Measurements from ENCODE around the gene PIM3. TPM values are rescaled to one million over a fixed set of nuclear protein-coding genes. Genes with fewer than 3 reads are reported as not detected.
A peak's percentile ranks its signal among the peaks of the same experiment; 100 is the strongest.

Gene PIM3
- 36.0 TPM for total RNA-seq
- 57.6 TPM for polyA plus RNA-seq
- long read RNA-seq, donor 1, partial matches to known transcripts: 0 of 2 reads
- long read RNA-seq, donor 1, other reads (novel, unspliced or antisense): 0 of 2 reads
- long read RNA-seq, donor 2, transcript PIM3-201 (6 exons, 2,369 nt): major isoform, 46 of 46 reads
- long read RNA-seq, donor 2, partial matches to known transcripts: 0 of 46 reads
- long read RNA-seq, donor 2, other reads (novel, unspliced or antisense): 0 of 46 reads
- long read RNA-seq, donor 3, transcript PIM3-201 (6 exons, 2,369 nt): major isoform, 29 of 29 reads
- long read RNA-seq, donor 3, partial matches to known transcripts: 0 of 29 reads
- long read RNA-seq, donor 3, other reads (novel, unspliced or antisense): 0 of 29 reads
- long read RNA-seq, donor 4, transcript PIM3-201 (6 exons, 2,369 nt): major isoform, 8 of 9 reads
- long read RNA-seq, donor 4, partial matches to known transcripts: 0 of 9 reads
- long read RNA-seq, donor 4, other reads (novel, unspliced or antisense): 0 of 9 reads
- long read RNA-seq, donor 5, transcript PIM3-201 (6 exons, 2,369 nt): major isoform, 25 of 25 reads
- long read RNA-seq, donor 5, partial matches to known transcripts: 0 of 25 reads
- long read RNA-seq, donor 5, other reads (novel, unspliced or antisense): 0 of 25 reads
- long read RNA-seq, donor 6, transcript PIM3-201 (6 exons, 2,369 nt): major isoform, 27 of 27 reads
- long read RNA-seq, donor 6, partial matches to known transcripts: 0 of 27 reads
- long read RNA-seq, donor 6, other reads (novel, unspliced or antisense): 0 of 27 reads
- long read RNA-seq, donor 7, transcript PIM3-201 (6 exons, 2,369 nt): major isoform, 13 of 64 reads
- long read RNA-seq, donor 7, partial matches to known transcripts: 51 of 64 reads
- long read RNA-seq, donor 7, other reads (novel, unspliced or antisense): 0 of 64 reads
- long read RNA-seq, donor 8, transcript PIM3-201 (6 exons, 2,369 nt): major isoform, 9 of 10 reads
- long read RNA-seq, donor 8, partial matches to known transcripts: 0 of 10 reads
- long read RNA-seq, donor 8, other reads (novel, unspliced or antisense): 0 of 10 reads
- long read RNA-seq, donor 9, transcript PIM3-201 (6 exons, 2,369 nt): major isoform, 9 of 37 reads
- long read RNA-seq, donor 9, partial matches to known transcripts: 28 of 37 reads
- long read RNA-seq, donor 9, other reads (novel, unspliced or antisense): 0 of 37 reads
- long read RNA-seq, donor 10, transcript PIM3-201 (6 exons, 2,369 nt): major isoform, 16 of 16 reads
- long read RNA-seq, donor 10, partial matches to known transcripts: 0 of 16 reads
- long read RNA-seq, donor 10, other reads (novel, unspliced or antisense): 0 of 16 reads

- WGBS: under 1% methylated on average over 137 of the region's 137 CpGs
Observed at GRCh38 chr22:49960159-49961004, at the start of gene PIM3. Gene PIM3 (plus strand): TSS chr22:49960772. CDS start chr22:49960948, 176 bp downstream.

GRCh38 chr22:49911881-49912625 is 48.5 kb upstream of the PIM3 start:
- Histone ChIP-seq H3K4me3 (ENCODE audit: low read length in 2 of 2) (no peak overlapping the region), H3K36me3 (ENCODE audit: control insufficient read depth in 2 of 2, insufficient read depth in 2 of 2, low read length in 1 of 2) (peaks cover 36 to 62% of the 10 kb centered on the region in 2 donors), H3K9me3 (ENCODE audit: control insufficient read depth in 2 of 2, insufficient read depth in 1 of 2, low read length in 1 of 2) (no peaks in the 10 kb centered on the region), H3K27ac (ENCODE audit: low read depth in 1 of 2, low read length in 1 of 2) (no peak overlapping the region), H3K4me1 (ENCODE audit: control insufficient read depth in 2 of 2, insufficient read depth in 2 of 2, low read length in 2 of 2) (peaks cover 2 to 6% of the 10 kb centered on the region in 2 donors), H3K27me3 (ENCODE audit: control insufficient read depth in 2 of 2, insufficient read depth in 1 of 2, low read length in 1 of 2) (no peaks in the 10 kb centered on the region)
- 97% methylated on average over 30 of the region's 30 CpGs for WGBS
- DNase-seq (ENCODE audit: low read depth in 6 of 9, low spot score in 9 of 9): no peak

More at GRCh38 chr22:49960159-49961004, at the start of gene PIM3:
- peak; percentile 79 to 97 (median 92) for DNase-seq (ENCODE audit: low read depth in 6 of 9, low spot score in 9 of 9)
- Histone ChIP-seq H3K27ac (ENCODE audit: low read depth in 1 of 2, low read length in 1 of 2) (peak within 1 kb of the TSS; percentile 65 to 97), H3K36me3 (ENCODE audit: control insufficient read depth in 2 of 2, insufficient read depth in 2 of 2, low read length in 1 of 2) (peaks cover 24 to 25% of the 10 kb centered on the region in 2 donors), H3K9me3 (ENCODE audit: control insufficient read depth in 2 of 2, insufficient read depth in 1 of 2, low read length in 1 of 2) (no peaks in the 10 kb centered on the region), H3K4me3 (ENCODE audit: low read length in 2 of 2) (peak within 1 kb of the TSS; percentile 59 to 92), H3K4me1 (ENCODE audit: control insufficient read depth in 2 of 2, insufficient read depth in 2 of 2, low read length in 2 of 2) (peaks cover 19 to 34% of the 10 kb centered on the region in 2 donors), H3K27me3 (ENCODE audit: control insufficient read depth in 2 of 2, insufficient read depth in 1 of 2, low read length in 1 of 2) (no peaks in the 10 kb centered on the region)

- no peak overlapping the region for H3K27ac ChIP-seq (ENCODE audit: low read depth in 1 of 2, low read length in 1 of 2)
- H3K9me3 ChIP-seq (ENCODE audit: control insufficient read depth in 2 of 2, insufficient read depth in 1 of 2, low read length in 1 of 2): no peaks in the 10 kb centered on the region
- no peaks in the 10 kb centered on the region for H3K27me3 ChIP-seq (ENCODE audit: control insufficient read depth in 2 of 2, insufficient read depth in 1 of 2, low read length in 1 of 2)
- DNase-seq (ENCODE audit: low read depth in 6 of 9, low spot score in 9 of 9): no peak
- 97% methylated on average over 14 of the region's 14 CpGs for WGBS
- H3K4me1 ChIP-seq (ENCODE audit: control insufficient read depth in 2 of 2, insufficient read depth in 2 of 2, low read length in 2 of 2): peaks cover 11 to 12% of the 10 kb centered on the region in 2 donors
- H3K4me3 ChIP-seq (ENCODE audit: low read length in 2 of 2): no peak overlapping the region
- H3K36me3 ChIP-seq (ENCODE audit: control insufficient read depth in 2 of 2, insufficient read depth in 2 of 2, low read length in 1 of 2): peaks cover 26 to 53% of the 10 kb centered on the region in 2 donors
Observed at GRCh38 chr22:49913026-49913425, 47.5 kb upstream of the PIM3 start.

GRCh38 chr22:49913446-49913845 is 47.1 kb upstream of the PIM3 start:
- Histone ChIP-seq H3K27ac (ENCODE audit: low read depth in 1 of 2, low read length in 1 of 2) (no peak overlapping the region), H3K4me1 (ENCODE audit: control insufficient read depth in 2 of 2, insufficient read depth in 2 of 2, low read length in 2 of 2) (peaks cover 11 to 12% of the 10 kb centered on the region in 2 donors), H3K4me3 (ENCODE audit: low read length in 2 of 2) (no peak overlapping the region), H3K36me3 (ENCODE audit: control insufficient read depth in 2 of 2, insufficient read depth in 2 of 2, low read length in 1 of 2) (peaks cover 26 to 51% of the 10 kb centered on the region in 2 donors), H3K27me3 (ENCODE audit: control insufficient read depth in 2 of 2, insufficient read depth in 1 of 2, low read length in 1 of 2) (no peaks in the 10 kb centered on the region), H3K9me3 (ENCODE audit: control insufficient read depth in 2 of 2, insufficient read depth in 1 of 2, low read length in 1 of 2) (no peaks in the 10 kb centered on the region)
- DNase-seq (ENCODE audit: low read depth in 6 of 9, low spot score in 9 of 9): no peak
- 98% methylated on average over 14 of the region's 14 CpGs for WGBS

GRCh38 chr22:49914256-49914655 is 46.3 kb upstream of the PIM3 start:
- peaks cover 16 to 17% of the 10 kb centered on the region in 2 donors for H3K4me1 ChIP-seq (ENCODE audit: control insufficient read depth in 2 of 2, insufficient read depth in 2 of 2, low read length in 2 of 2)
- peaks cover 21 to 46% of the 10 kb centered on the region in 2 donors for H3K36me3 ChIP-seq (ENCODE audit: control insufficient read depth in 2 of 2, insufficient read depth in 2 of 2, low read length in 1 of 2)
- H3K27ac ChIP-seq (ENCODE audit: low read depth in 1 of 2, low read length in 1 of 2): no peak overlapping the region
- H3K4me3 ChIP-seq (ENCODE audit: low read length in 2 of 2): no peak overlapping the region
- DNase-seq (ENCODE audit: low read depth in 6 of 9, low spot score in 9 of 9): no peak
- H3K9me3 ChIP-seq (ENCODE audit: control insufficient read depth in 2 of 2, insufficient read depth in 1 of 2, low read length in 1 of 2): no peaks in the 10 kb centered on the region
- 97% methylated on average over 12 of the region's 12 CpGs for WGBS
- no peaks in the 10 kb centered on the region for H3K27me3 ChIP-seq (ENCODE audit: control insufficient read depth in 2 of 2, insufficient read depth in 1 of 2, low read length in 1 of 2)

GRCh38 chr22:49915610-49916009 is 45.0 kb upstream of the PIM3 start:
- Histone ChIP-seq H3K27me3 (ENCODE audit: control insufficient read depth in 2 of 2, insufficient read depth in 1 of 2, low read length in 1 of 2) (no peaks in the 10 kb centered on the region), H3K4me3 (ENCODE audit: low read length in 2 of 2) (no peak overlapping the region), H3K36me3 (ENCODE audit: control insufficient read depth in 2 of 2, insufficient read depth in 2 of 2, low read length in 1 of 2) (peaks cover 21 to 39% of the 10 kb centered on the region in 2 donors), H3K9me3 (ENCODE audit: control insufficient read depth in 2 of 2, insufficient read depth in 1 of 2, low read length in 1 of 2) (no peaks in the 10 kb centered on the region), H3K4me1 (ENCODE audit: control insufficient read depth in 2 of 2, insufficient read depth in 2 of 2, low read length in 2 of 2) (peaks cover 22 to 24% of the 10 kb centered on the region in 2 donors), H3K27ac (ENCODE audit: low read depth in 1 of 2, low read length in 1 of 2) (no peak overlapping the region)
- 98% methylated on average over 12 of the region's 12 CpGs for WGBS
- DNase-seq (ENCODE audit: low read depth in 6 of 9, low spot score in 9 of 9): no peak

GRCh38 chr22:49916831-49917230 is 43.7 kb upstream of the PIM3 start:
- Histone ChIP-seq H3K4me1 (ENCODE audit: control insufficient read depth in 2 of 2, insufficient read depth in 2 of 2, low read length in 2 of 2) (peaks cover 22 to 24% of the 10 kb centered on the region in 2 donors), H3K27ac (ENCODE audit: low read depth in 1 of 2, low read length in 1 of 2) (no peak overlapping the region), H3K36me3 (ENCODE audit: control insufficient read depth in 2 of 2, insufficient read depth in 2 of 2, low read length in 1 of 2) (peaks cover 21 to 38% of the 10 kb centered on the region in 2 donors), H3K9me3 (ENCODE audit: control insufficient read depth in 2 of 2, insufficient read depth in 1 of 2, low read length in 1 of 2) (no peaks in the 10 kb centered on the region), H3K4me3 (ENCODE audit: low read length in 2 of 2) (no peak overlapping the region), H3K27me3 (ENCODE audit: control insufficient read depth in 2 of 2, insufficient read depth in 1 of 2, low read length in 1 of 2) (no peaks in the 10 kb centered on the region)
- WGBS: 97% methylated on average over 11 of the region's 11 CpGs
- no peak for DNase-seq (ENCODE audit: low read depth in 6 of 9, low spot score in 9 of 9)
